ENCODE data around the gene CLEC18C.
"Not testable (repeated sequence)": the region's sequence is repeated elsewhere in the genome, so short reads cannot be mapped to it uniquely, and the experiment has no call there.

DNA sequence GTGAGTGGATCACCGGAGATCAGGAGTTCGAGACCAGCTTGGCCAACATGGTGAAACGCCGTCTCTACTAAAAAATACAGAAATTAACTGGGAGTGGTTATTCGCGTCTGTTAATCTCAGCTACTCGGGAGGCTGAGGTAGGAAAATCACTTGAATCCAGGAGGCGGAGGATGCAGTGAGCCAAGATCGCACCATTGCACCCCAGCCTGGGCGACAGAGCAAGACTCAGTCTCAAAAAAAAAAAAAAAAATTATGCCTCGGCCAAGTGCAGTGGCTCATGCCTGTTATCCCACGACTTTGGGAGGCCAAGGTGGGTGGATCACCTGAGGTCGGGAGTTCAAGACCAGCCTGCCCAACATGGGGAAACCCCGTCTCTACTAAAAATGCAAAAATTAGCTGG is 49.8 kb upstream of the CLEC18C start:
- TF ChIP-seq, protein P1, sequence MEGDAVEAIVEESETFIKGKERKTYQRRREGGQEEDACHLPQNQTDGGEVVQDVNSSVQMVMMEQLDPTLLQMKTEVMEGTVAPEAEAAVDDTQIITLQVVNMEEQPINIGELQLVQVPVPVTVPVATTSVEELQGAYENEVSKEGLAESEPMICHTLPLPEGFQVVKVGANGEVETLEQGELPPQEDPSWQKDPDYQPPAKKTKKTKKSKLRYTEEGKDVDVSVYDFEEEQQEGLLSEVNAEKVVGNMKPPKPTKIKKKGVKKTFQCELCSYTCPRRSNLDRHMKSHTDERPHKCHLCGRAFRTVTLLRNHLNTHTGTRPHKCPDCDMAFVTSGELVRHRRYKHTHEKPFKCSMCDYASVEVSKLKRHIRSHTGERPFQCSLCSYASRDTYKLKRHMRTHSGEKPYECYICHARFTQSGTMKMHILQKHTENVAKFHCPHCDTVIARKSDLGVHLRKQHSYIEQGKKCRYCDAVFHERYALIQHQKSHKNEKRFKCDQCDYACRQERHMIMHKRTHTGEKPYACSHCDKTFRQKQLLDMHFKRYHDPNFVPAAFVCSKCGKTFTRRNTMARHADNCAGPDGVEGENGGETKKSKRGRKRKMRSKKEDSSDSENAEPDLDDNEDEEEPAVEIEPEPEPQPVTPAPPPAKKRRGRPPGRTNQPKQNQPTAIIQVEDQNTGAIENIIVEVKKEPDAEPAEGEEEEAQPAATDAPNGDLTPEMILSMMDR (conservative IDR thresholded peaks at IDR 0.05; ENCODE audit: low read depth, low read length) = not testable (repeated sequence)
- not testable (repeated sequence) for TF ChIP-seq EZH2 (IDR thresholded peaks at IDR 0.05; ENCODE audit: borderline replicate concordance, low read depth, low read length, poor library complexity, severe bottlenecking)
